ENCODE results near the gene F11R.

F11R gene

GRCh38 chr1:160987359-160988050 lies 33.4 kb downstream of the F11R start:
- ChIA-PET CTCF (interaction anchor here (0.6 kb wide), 1 partner anchor 306 kb away, joined by 5 read pairs; no protein-coding TSS in a partner anchor), POLR2A (ENCODE audit: low non-redundant PET) (interaction anchor here (0.7 kb wide), 1 partner anchor 113 kb away, joined by 4 read pairs; no protein-coding TSS in a partner anchor)
- DNase-seq (ENCODE audit: low spot score): no peak
- H3K27ac ChIP-seq: no peak overlapping the region
- no peak for TF ChIP-seq CTCF (conservative IDR thresholded peaks at IDR 0.05; ENCODE audit: low read depth)

- POLR2A ChIA-PET (ENCODE audit: low non-redundant PET): no interaction called here
- no peak for TF ChIP-seq CTCF (conservative IDR thresholded peaks at IDR 0.05; ENCODE audit: low read depth)
- no peak for DNase-seq (ENCODE audit: low spot score)
- CTCF ChIA-PET: no interaction called here
- H3K27ac ChIP-seq: no peak overlapping the region
Observed at GRCh38 chr1:160985723-160986122, 35.2 kb downstream of the F11R start.

GRCh38 chr1:160981584-160982411 lies 39.2 kb downstream of the F11R start:
- ChIA-PET CTCF (no interaction called here), POLR2A (ENCODE audit: low non-redundant PET) (no interaction called here)
- no peak overlapping the region for H3K27ac ChIP-seq
- no peak for TF ChIP-seq CTCF (conservative IDR thresholded peaks at IDR 0.05; ENCODE audit: low read depth)
- no peak for DNase-seq (ENCODE audit: low spot score)

- H3K27ac ChIP-seq: no peak overlapping the region
- POLR2A ChIA-PET (ENCODE audit: low non-redundant PET): no interaction called here
- CTCF ChIA-PET: interaction anchor here (0.7 to 1.3 kb wide), 2 partner anchors 67 kb away, joined by 4 to 6 read pairs; partner anchors contain the start of gene USF1
Observed at GRCh38 chr1:160979286-160979685, 41.7 kb downstream of the F11R start.

GRCh38 chr1:160978510-160978927 lies 42.4 kb downstream of the F11R start:
- DNase-seq (ENCODE audit: low spot score): no peak
- ChIA-PET CTCF (interaction anchor here (0.7 kb wide), 1 partner anchor 148 kb away, joined by 4 read pairs; no protein-coding TSS in a partner anchor), POLR2A (ENCODE audit: low non-redundant PET) (no interaction called here)
- no peak overlapping the region for H3K27ac ChIP-seq
- no peak for TF ChIP-seq CTCF (conservative IDR thresholded peaks at IDR 0.05; ENCODE audit: low read depth)

More at GRCh38 chr1:160979286-160979685, 41.7 kb downstream of the F11R start:
- no peak for TF ChIP-seq CTCF (conservative IDR thresholded peaks at IDR 0.05; ENCODE audit: low read depth)
- DNase-seq (ENCODE audit: low spot score): no peak

GRCh38 chr1:160975026-160975425 lies 45.9 kb downstream of the F11R start:
- no peak for TF ChIP-seq CTCF (conservative IDR thresholded peaks at IDR 0.05; ENCODE audit: low read depth)
- H3K27ac ChIP-seq: no peak overlapping the region
- ChIA-PET CTCF (interaction anchor here (0.5 kb wide), 2 partner anchors 15 to 146 kb away, joined by 3 to 4 read pairs; no protein-coding TSS in a partner anchor), POLR2A (ENCODE audit: low non-redundant PET) (no interaction called here)
- no peak for DNase-seq (ENCODE audit: low spot score)
